Smooth muscle cell of the brain vasculature (primary cell): ENCODE data around the gene NFASC.

ENCODE experiments used
- DNase-seq: peaks from one replicate; pipeline ENCODE4 v3.0.0-alpha.2; 2012; ENCODE audit warnings: low read depth, low spot score

The NFASC gene

GRCh38 chr1:205041998-205042910 is 171.6 kb downstream of the NFASC start:
- DNase-seq = no peak

DNA sequence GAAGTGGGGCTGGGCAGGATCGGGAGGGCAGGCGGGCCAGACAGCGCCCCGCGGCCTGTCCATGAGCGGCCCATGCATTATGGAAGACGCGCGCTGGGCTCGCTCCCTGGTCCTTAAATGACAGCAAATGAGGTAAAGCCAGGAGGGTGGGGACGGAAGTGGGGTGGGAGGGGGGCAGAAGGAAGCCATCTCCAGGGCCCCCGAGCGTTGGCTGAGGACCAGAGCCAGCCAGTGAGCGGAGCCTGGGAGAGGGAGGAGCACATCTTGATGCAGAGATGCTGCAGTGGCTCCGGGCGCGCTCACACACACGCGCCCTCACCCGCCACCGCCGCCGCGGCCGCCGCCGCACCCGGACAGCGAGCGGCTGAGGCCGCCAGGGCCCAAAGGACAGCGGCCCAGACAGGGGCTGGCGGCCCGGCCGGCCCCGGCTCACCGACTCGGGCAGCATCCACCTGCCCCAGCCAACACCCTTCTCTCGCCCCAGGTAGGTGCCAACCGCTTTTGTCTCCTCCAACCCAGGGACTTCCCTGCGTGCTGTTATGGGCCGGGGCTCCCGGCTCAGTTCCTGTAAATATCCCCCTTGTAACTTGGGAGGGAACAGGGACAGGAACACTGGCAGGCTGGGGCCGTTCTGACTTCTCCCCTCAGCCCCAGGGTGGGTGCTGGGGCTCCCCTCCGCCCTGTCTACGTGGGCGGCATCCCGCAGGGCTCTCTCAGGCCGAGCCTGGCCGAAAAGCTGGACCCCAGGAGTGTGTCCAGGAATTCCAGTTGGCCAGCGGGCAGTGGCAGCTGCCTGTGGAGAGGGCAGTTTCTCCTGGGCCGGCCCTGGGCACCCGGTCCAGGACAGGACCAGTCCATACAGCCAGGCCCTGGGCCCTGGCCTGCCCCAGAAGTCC is 172.5 kb downstream of the NFASC start, which contains the start of gene CNTN2:
Gene CNTN2, plus strand, starts transcription at position 302 of the 896 bp plus-strand sequence. CDS start 9,974 bp downstream, outside the sequence.
- DNase-seq = no peak

DNA sequence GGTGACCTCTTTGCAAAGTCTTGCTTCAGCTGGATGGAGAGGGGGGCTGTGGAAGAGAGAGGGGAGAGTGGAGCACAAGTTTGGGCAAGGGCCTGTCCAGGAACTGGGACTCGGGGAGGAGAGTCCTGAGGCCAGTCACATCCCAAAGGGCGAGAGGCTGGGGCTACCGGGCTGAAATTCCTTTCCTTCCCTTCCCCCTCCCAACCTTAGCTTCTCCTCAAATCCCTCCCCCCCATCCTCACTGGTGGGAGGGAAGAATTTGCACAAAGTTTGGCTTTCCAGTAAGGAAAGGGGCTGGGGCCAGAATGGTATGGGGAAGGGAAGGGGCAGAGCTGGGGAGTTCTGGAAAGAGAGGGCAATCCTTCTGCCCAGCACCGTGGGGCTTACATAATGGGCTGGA is 173.2 kb downstream of the NFASC start:
- DNase-seq = no peak

DNA sequence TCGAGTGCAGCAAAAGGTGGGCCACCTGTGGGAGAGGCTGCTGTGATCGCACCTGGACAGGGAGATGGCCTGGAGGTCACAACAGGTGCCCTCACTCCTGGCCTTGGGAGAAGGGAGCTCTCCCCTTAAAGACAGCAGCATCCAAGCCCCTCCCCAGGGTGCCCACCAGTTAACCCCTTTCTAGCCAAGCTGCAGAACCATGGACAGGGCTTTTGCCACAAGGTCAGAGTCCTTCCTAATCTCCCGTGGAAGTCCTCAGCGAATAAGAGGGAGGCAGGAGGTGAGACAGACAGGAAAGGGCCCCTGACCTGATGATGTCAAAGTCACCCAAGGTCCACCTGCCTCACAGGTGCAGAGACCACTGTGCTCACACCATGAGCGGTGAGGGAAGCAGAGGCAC is 174.1 kb downstream of the NFASC start:
- no peak for DNase-seq

DNA sequence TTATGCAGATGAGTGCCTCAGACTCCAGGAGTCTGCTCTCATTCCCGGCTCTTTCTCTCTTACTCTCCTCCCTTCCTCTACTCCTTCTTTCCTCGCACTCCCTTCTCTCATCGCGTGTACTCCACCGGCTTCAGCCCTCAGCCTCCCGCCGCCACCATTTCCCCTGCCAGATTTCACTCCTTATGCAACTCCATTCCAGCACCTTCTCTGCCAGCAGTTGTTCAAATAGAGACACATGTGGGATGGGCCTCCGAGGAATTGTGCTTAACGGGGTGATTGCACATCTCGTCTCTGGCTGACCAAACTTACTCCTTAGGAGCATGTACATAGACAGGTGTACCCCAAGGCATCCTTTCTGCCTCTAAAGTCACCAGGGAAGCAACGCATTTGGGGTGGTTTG is 174.5 kb downstream of the NFASC start:
- no peak for DNase-seq

DNA sequence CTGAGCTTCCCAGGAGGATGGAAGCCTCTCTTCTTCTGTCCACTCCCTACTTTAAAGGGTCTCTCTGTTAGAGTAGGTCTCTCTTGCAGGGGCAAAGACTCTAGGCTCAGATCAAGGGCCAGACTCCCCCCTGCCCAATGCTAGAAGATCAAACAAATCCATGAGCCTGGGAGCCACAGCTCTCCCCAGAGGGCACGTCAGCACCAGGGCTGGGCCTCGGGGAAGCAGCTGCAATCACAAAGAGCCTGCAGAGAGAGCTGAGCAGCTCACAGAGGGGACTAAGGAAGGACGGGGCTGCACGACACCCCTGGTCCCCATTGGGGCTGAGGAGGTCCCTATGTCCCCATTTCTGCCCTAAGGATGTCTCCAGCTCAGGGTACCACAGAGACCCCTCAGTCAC is 176.2 kb downstream of the NFASC start:
- no peak for DNase-seq

DNA sequence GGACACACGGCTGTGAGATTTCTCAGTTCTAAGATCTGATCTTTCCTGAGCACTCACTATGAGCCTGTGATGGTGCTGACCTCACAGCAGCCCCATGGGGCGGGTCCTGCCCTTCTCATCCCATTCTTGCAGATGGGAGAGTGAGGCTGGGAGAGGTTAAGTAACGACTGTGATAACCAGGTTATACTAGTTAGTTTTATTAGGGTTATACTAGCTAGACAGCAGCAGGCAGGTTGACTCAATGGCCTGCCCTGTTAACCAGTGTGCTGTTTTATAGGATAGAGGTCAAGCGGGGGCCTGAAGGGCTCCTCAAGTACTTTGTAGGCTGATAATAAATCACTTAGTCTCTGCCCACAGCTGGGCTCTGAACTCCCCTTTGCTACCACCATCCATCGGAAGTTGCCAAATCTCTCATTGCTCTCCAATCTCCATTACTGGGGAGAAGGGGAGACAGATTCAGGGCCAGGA is 177.1 kb downstream of the NFASC start:
- no peak for DNase-seq

DNA sequence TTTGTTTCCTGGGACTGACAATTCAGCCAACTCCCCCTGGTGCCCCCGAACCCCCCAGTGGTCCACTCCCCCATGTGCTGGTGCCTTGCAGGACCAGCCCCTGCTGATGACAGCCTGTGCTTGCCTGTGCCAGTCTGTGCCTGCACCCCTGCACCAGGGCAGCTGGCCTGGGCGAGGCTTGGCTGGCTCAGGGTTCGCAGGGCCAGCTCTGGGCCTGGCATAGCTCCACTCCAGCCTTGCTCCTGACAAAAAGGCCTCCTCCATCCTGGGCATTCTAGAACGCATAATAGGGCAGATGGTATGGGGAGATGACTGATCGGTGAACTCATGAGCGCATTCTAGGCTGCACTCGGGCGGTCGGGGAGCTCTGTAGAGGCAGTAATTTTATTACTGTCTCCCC is 177.7 kb downstream of the NFASC start:
- no peak for DNase-seq

- DNase-seq = no peak
Measured at GRCh38 chr1:205049479-205049878, 178.8 kb downstream of the NFASC start.

DNA sequence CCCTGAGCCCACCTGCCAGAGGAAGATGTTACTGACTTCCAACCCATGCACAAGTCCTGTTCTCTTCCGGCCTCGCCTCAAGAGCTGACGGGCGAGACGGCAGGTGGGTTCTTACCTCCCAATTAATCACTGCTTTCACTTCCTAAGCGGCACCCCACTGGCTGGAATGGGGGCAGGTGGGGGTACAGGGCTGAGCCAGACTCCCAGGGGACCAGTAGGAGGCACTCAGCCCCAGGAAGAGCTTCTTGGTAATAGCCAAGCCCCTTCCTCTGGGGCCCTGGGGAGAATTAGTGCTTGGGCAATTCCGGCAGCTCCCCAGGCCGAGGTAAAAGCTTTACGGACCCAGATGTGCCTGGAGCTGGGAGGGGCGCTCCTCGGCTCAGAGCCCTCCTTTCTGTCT is 182.0 kb downstream of the NFASC start:
- DNase-seq = no peak

DNA sequence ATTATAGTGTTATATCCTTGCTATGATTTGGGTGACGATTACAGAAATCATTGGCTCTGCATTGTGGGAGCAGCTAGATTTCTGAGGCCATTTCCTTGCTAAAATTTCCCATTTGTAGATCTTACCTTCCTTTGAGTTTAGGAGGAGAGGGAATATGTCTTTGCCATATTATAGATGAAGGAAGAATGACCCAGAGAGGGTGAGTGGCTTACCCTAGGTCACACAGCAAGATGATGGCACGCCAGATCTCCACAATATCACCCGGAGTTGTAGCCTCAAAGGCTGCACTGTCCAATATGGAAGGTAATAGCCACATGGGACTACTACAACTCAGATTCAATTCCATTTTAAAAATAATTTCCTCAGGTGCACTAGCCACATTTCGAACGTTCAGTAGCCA is 182.6 kb downstream of the NFASC start:
- DNase-seq = no peak

DNA sequence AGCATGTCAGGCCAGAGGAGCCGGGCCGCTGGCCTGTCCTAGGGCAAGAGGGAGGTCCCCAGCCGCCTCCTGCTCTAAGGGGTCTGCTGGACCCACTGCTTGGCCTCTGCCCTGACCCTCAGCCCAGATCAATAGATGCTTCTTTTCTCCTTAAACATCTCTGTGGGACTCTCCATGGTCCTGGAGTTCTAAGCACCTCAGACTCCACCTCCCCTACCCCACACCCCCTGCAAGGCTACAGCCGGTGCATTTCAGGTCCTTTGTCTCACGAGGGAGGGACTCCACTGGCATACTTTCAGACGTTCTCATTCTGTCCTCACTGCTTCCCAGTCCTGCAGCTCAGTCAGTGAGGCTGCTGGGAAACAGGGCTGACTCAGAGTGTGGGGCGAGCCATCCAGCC is 183.4 kb downstream of the NFASC start:
- no peak for DNase-seq

GRCh38 chr1:205056188-205056611 is 185.5 kb downstream of the NFASC start:
- no peak for DNase-seq

DNA sequence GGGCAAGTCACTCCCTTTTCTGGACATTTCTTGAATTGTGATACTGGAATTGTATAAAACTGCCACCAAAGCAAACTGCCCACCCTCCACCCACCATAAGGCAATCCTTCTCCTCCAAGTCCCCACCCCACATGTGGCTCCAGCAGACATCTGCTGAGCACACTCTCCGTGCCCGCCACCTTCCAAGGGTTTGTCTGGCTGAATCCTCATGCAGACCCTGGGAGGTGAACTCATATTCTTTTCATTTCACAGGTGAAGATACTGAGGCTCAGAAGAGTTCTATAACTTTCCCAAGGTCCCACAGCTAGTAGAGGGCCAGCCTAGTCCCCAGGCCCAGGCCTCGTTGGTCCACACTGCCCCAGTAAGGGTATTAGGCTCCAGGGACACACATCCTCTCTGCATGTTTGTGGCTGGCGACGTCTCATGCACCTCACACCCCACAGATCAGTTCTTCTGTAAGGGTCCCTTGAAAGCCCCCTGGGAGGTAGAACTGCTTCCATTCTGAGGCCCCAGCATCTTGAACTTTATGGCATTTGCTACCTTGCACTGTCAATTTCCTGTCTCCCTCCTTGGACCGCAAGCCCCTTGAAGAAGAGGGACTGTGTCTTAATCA is 186.4 kb downstream of the NFASC start:
- DNase-seq = no peak

DNA sequence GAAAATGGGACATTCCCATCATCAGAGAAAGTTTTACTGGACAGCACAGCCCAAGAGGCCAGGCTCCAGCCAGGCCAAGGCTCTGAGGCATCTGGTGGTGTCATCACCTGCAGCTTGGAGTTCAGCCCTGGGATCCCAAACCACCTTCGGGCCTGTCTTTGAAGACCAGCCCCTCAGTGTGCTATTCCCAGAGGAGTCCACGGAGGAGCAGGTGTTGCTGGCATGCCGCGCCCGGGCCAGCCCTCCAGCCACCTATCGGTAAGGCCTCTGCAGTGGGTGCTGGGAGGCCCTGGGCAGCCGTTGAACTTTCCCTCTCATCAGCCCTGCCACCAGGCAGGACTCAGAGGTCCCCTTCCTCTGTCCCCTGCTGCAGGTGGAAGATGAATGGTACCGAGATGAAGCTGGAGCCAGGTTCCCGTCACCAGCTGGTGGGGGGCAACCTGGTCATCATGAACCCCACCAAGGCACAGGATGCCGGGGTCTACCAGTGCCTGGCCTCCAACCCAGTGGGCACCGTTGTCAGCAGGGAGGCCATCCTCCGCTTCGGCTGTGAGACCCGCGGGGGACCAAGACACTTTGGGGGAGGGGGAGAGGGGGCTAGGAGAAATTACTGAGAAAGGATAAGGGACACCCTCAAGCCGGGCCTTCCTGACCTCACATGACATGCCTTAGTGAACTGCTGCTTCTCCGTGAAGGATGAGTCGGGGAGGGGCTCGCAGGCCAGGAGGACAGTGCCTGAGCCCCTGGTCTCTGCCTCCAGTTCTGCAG is 187.3 kb downstream of the NFASC start:
- no peak for DNase-seq

- no peak for DNase-seq
Measured at GRCh38 chr1:205058853-205059252, 188.2 kb downstream of the NFASC start.

GRCh38 chr1:205059660-205060059 is 189.0 kb downstream of the NFASC start:
- DNase-seq = no peak

- no peak for DNase-seq
Measured at GRCh38 chr1:205060746-205061145, 190.1 kb downstream of the NFASC start.

GRCh38 chr1:205061227-205061626 is 190.6 kb downstream of the NFASC start:
- DNase-seq = no peak

- DNase-seq = peak; percentile 37
Measured at GRCh38 chr1:205061665-205062069, 191.0 kb downstream of the NFASC start.

GRCh38 chr1:205062319-205062718 is 191.7 kb downstream of the NFASC start:
- DNase-seq = no peak
